Measurements from ENCODE around the gene COL11A2.

The COL11A2 gene

GRCh38 chr6:33120001-33120400, 72.3 kb downstream of the COL11A2 start:
- Histone ChIP-seq H3K36me3 (ENCODE audit: insufficient read depth, low read length) (no peaks in the 10 kb centered on the region), H2AFZ (ENCODE audit: low read depth, low read length) (no peak overlapping the region), H3K4me2 (ENCODE audit: insufficient read depth, low read length) (no peak overlapping the region), H3K9ac (ENCODE audit: low read depth, low read length) (no peak overlapping the region), H3K4me3 (ENCODE audit: low read depth in 1 of 2, low read length in 2 of 2) (no peak overlapping the region), H3K27ac (ENCODE audit: low read length) (no peak overlapping the region), H3K9me3 (ENCODE audit: insufficient read depth, low read length, severe bottlenecking) (peaks cover 5% of the 10 kb centered on the region), H3K79me2 (ENCODE audit: insufficient read depth, low read length) (no peaks in the 10 kb centered on the region), H3K27me3 (ENCODE audit: insufficient read depth, low read length, poor library complexity) (peaks cover 11% of the 10 kb centered on the region), H4K20me1 (ENCODE audit: insufficient read depth, low read length) (no peaks in the 10 kb centered on the region), H3K4me1 (ENCODE audit: insufficient read depth, low read length) (no peaks in the 10 kb centered on the region)
- TF ChIP-seq EZH2 (IDR thresholded peaks at IDR 0.05; ENCODE audit: borderline replicate concordance, low read depth, low read length, severe bottlenecking) (no peak), CTCF (IDR thresholded peaks at IDR 0.05; ENCODE audit: borderline replicate concordance, extremely low read depth, low read length, poor library complexity, severe bottlenecking) (no peak)
- DNase-seq (no peak), ATAC-seq (ENCODE audit: insufficient read depth, low read depth) (no peak)

DNA sequence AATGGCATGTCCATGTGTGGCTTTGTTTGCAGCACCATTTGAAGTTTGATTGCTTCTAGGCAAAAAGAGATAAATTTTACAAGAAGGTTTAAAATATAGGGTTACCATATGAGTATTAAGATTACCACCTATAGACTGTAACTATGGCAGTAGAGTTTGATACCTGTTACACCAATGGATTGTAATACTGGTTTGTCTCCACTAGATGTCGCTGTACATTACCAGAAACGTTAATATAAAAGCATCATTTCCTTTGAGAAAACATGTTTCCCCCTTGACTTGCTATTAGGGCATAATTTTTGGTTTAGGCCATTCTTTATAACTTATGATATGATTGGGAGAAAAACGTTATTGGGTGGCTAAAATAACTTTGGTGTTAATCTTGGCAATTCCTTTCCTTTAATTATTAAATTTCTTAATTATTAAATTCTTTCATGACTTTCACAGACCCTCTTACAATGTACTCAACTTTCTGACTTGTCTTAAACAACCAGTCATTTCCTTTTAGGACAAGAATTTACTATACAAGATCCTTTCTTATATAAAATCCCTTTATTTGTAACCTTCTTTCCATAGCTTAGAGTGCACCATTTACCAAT, 73.6 kb downstream of the COL11A2 start:
- Histone ChIP-seq H3K4me3 (ENCODE audit: low read depth in 1 of 2, low read length in 2 of 2) (no peak overlapping the region), H3K27me3 (ENCODE audit: insufficient read depth, low read length, poor library complexity) (peaks cover 13% of the 10 kb centered on the region), H3K27ac (ENCODE audit: low read length) (no peak overlapping the region), H2AFZ (ENCODE audit: low read depth, low read length) (no peak overlapping the region), H3K79me2 (ENCODE audit: insufficient read depth, low read length) (no peaks in the 10 kb centered on the region), H4K20me1 (ENCODE audit: insufficient read depth, low read length) (no peaks in the 10 kb centered on the region), H3K4me2 (ENCODE audit: insufficient read depth, low read length) (no peak overlapping the region), H3K36me3 (ENCODE audit: insufficient read depth, low read length) (no peaks in the 10 kb centered on the region), H3K9ac (ENCODE audit: low read depth, low read length) (no peak overlapping the region), H3K9me3 (ENCODE audit: insufficient read depth, low read length, severe bottlenecking) (peaks cover 5% of the 10 kb centered on the region), H3K4me1 (ENCODE audit: insufficient read depth, low read length) (no peaks in the 10 kb centered on the region)
- ATAC-seq (ENCODE audit: insufficient read depth, low read depth) (peak; percentile 57; the same call in 1 of the 3 replicates), DNase-seq (no peak)
- TF ChIP-seq EZH2 (IDR thresholded peaks at IDR 0.05; ENCODE audit: borderline replicate concordance, low read depth, low read length, severe bottlenecking) (no peak), CTCF (IDR thresholded peaks at IDR 0.05; ENCODE audit: borderline replicate concordance, extremely low read depth, low read length, poor library complexity, severe bottlenecking) (peak; percentile 85)

GRCh38 chr6:33117811-33118277, 74.4 kb downstream of the COL11A2 start:
- peaks cover under 1% of the 10 kb centered on the region for H3K9me3 ChIP-seq (ENCODE audit: insufficient read depth, low read length, severe bottlenecking)
- H4K20me1 ChIP-seq (ENCODE audit: insufficient read depth, low read length), result no peaks in the 10 kb centered on the region
- DNase-seq (no peak), ATAC-seq (ENCODE audit: insufficient read depth, low read depth) (no peak)
- H3K79me2 ChIP-seq (ENCODE audit: insufficient read depth, low read length), result no peaks in the 10 kb centered on the region
- H3K4me3 ChIP-seq (ENCODE audit: low read depth in 1 of 2, low read length in 2 of 2), result no peak overlapping the region
- TF ChIP-seq EZH2 (IDR thresholded peaks at IDR 0.05; ENCODE audit: borderline replicate concordance, low read depth, low read length, severe bottlenecking) (no peak), CTCF (IDR thresholded peaks at IDR 0.05; ENCODE audit: borderline replicate concordance, extremely low read depth, low read length, poor library complexity, severe bottlenecking) (no peak)
- H2AFZ ChIP-seq (ENCODE audit: low read depth, low read length), result no peak overlapping the region
- H3K27me3 ChIP-seq (ENCODE audit: insufficient read depth, low read length, poor library complexity), result peaks cover 21% of the 10 kb centered on the region
- H3K4me2 ChIP-seq (ENCODE audit: insufficient read depth, low read length), result no peak overlapping the region
- H3K27ac ChIP-seq (ENCODE audit: low read length), result no peak overlapping the region
- no peaks in the 10 kb centered on the region for H3K36me3 ChIP-seq (ENCODE audit: insufficient read depth, low read length)
- H3K4me1 ChIP-seq (ENCODE audit: insufficient read depth, low read length), result no peaks in the 10 kb centered on the region
- H3K9ac ChIP-seq (ENCODE audit: low read depth, low read length), result no peak overlapping the region

Measured in DND-41 (cell line).